GM12864 (cell line): ENCODE measurements around the gene RAB39A.
A peak's percentile ranks its signal among the peaks of the same experiment; 100 is the strongest.

Source experiments
- DNase-seq: peaks from one replicate; pipeline ENCODE4 v3.0.0-alpha.2; 2011; ENCODE audit warnings: low read depth
- H3K4me3 ChIP-seq: 2 replicates; pipeline ENCODE4 v1.5.1; 2011; ENCODE audit warnings: mild to moderate bottlenecking, low read depth, low read length, control low read depth
- CTCF ChIP-seq: IDR thresholded peaks from 2 replicates; pipeline ENCODE4 v1.5.1; 2011; ENCODE audit warnings: low read depth, mild to moderate bottlenecking, moderate library complexity, low read length, control low read depth, inconsistent platforms; ENCODE audit errors: missing control alignments

RAB39A gene

GRCh38 chr11:107961480-107961879 is 33.2 kb downstream of the RAB39A start:
- DNase-seq: no peak
- TF ChIP-seq CTCF: no peak
- H3K4me3 ChIP-seq: no peak overlapping the region

- TF ChIP-seq CTCF: no peak
- no peak overlapping the region for H3K4me3 ChIP-seq
- no peak for DNase-seq
Observed at GRCh38 chr11:107962181-107962580, 33.9 kb downstream of the RAB39A start.

GRCh38 chr11:107963091-107963490 is 34.8 kb downstream of the RAB39A start:
- no peak for TF ChIP-seq CTCF
- DNase-seq: no peak
- H3K4me3 ChIP-seq: no peak overlapping the region

GRCh38 chr11:107969219-107969618 is 41.0 kb downstream of the RAB39A start:
- TF ChIP-seq CTCF: peak; percentile 10
- no peak overlapping the region for H3K4me3 ChIP-seq
- no peak for DNase-seq

- no peak overlapping the region for H3K4me3 ChIP-seq
- no peak for TF ChIP-seq CTCF
- DNase-seq: no peak
Observed at GRCh38 chr11:107970049-107970448, 41.8 kb downstream of the RAB39A start.

GRCh38 chr11:107973641-107974040 is 45.4 kb downstream of the RAB39A start:
- DNase-seq: no peak
- H3K4me3 ChIP-seq: no peak overlapping the region
- no peak for TF ChIP-seq CTCF

GRCh38 chr11:107988397-107989158 is 60.3 kb downstream of the RAB39A start:
- DNase-seq: no peak
- no peak for TF ChIP-seq CTCF
- H3K4me3 ChIP-seq: no peak overlapping the region
